ENCODE measurements around the gene FGFRL1.
"Not testable (repeated sequence)": the region's sequence is repeated elsewhere in the genome, so short reads cannot be mapped to it uniquely, and the experiment has no call there.

Gene FGFRL1

DNA sequence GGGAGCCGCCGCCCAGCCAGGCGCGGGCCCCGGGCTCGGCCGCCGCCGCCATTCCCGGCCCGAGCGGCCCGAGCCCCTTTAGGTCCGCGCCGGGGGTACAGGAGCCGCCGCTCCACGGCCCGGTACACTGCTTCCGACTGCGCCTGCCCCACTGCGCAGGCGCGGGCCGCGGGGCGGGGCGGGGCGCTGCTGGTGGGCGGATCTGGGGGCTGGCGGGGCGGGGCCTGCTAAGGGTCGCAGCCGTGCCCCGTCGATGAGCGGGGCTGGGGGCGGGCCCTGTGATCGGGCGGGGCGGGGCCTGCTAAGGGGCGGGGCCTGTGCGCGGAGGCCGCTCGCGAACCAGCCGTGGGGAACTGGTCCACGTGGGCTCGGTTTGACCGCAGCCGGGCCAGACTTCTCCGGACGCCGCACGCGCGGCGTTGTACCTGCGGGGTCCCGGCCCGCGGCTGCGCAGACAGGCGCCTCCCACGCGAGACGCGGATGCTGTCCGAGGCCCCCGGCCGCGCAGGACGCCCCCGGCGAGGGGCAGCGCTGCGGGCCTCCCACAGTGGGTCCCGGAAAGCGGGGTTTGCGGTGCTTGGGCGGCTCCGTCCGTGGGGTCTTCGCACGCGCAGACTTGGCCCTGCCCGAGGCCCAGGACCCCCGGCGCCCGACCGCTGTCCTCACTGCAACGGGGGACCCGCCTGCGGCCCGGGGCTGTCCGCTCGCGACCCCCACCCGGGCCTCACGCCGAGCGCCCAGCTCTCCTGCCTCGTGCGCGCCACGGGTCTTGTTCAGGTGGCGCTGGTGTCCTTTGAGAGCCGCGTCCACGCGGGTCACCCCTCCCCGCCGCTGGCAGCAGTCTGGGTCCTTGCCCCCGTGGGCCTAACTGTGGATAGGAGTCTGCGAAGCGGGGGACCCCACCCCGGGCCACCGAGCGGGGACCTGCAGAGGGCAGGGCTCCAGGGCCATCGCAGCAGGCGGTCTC lies 37.7 kb upstream of the FGFRL1 start, which contains the start of gene DGKQ:
Gene DGKQ (minus strand): TSS at position 139 of the 967 bp plus-strand sequence. CDS start 87 bp downstream, at position 52.
- H2AFZ ChIP-seq (ENCODE audit: low read depth, low read length): no peak within 1 kb of the TSS
- no peaks in the 10 kb centered on the region for H3K79me2 ChIP-seq (ENCODE audit: low read length)
- peak within 1 kb of the TSS; percentile 97 for H3K4me3 ChIP-seq (ENCODE audit: low read length)
- no peak within 1 kb of the TSS for H3K27ac ChIP-seq (ENCODE audit: low read length)
- H3K9me3 ChIP-seq (ENCODE audit: insufficient read depth, low read length): no peaks in the 10 kb centered on the region
- H3K4me2 ChIP-seq (ENCODE audit: low read length): peak within 1 kb of the TSS; percentile 97
- no peaks in the 10 kb centered on the region for H4K20me1 ChIP-seq (ENCODE audit: insufficient read depth, low read length)
- peaks cover 5% of the 10 kb centered on the region; the same call in 1 of the 2 replicates for H3K4me1 ChIP-seq (ENCODE audit: low read length)
- H3K9ac ChIP-seq (ENCODE audit: low read length): peak within 1 kb of the TSS; percentile 69
- TF ChIP-seq, protein P1, sequence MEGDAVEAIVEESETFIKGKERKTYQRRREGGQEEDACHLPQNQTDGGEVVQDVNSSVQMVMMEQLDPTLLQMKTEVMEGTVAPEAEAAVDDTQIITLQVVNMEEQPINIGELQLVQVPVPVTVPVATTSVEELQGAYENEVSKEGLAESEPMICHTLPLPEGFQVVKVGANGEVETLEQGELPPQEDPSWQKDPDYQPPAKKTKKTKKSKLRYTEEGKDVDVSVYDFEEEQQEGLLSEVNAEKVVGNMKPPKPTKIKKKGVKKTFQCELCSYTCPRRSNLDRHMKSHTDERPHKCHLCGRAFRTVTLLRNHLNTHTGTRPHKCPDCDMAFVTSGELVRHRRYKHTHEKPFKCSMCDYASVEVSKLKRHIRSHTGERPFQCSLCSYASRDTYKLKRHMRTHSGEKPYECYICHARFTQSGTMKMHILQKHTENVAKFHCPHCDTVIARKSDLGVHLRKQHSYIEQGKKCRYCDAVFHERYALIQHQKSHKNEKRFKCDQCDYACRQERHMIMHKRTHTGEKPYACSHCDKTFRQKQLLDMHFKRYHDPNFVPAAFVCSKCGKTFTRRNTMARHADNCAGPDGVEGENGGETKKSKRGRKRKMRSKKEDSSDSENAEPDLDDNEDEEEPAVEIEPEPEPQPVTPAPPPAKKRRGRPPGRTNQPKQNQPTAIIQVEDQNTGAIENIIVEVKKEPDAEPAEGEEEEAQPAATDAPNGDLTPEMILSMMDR (IDR thresholded peaks at IDR 0.05; ENCODE audit: low read depth, low read length): no peak
- TF ChIP-seq EZH2phosphoT487 (IDR thresholded peaks at IDR 0.05; ENCODE audit: low read depth): no peak
- no peaks in the 10 kb centered on the region for H3K27me3 ChIP-seq (ENCODE audit: low read depth, low read length)
- no peaks in the 10 kb centered on the region for H3K36me3 ChIP-seq (replicated peaks; ENCODE audit: low read depth, low read length)

DNA sequence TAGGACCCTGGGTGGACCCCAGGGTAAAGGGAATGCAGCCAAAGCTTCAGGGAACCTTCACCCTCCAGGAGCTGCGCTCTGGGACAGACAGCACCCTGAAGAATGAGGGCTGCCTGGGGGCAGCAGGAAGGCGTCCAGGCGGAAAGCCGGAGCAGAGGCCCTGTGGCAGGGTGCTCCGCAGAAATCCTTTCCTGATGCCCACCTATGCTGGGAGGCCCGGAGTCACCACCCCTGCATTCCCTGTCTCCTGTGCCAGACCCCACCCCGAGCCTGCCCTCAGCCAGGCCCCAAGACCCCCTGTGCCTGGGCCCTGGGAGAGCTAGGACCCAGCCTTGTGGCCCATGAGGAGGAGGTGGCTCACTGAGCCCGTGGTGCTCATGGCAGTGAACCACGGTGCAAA lies 36.8 kb upstream of the FGFRL1 start:
- H2AFZ ChIP-seq (ENCODE audit: low read depth, low read length): no peak overlapping the region
- no peak overlapping the region for H3K9ac ChIP-seq (ENCODE audit: low read length)

DNA sequence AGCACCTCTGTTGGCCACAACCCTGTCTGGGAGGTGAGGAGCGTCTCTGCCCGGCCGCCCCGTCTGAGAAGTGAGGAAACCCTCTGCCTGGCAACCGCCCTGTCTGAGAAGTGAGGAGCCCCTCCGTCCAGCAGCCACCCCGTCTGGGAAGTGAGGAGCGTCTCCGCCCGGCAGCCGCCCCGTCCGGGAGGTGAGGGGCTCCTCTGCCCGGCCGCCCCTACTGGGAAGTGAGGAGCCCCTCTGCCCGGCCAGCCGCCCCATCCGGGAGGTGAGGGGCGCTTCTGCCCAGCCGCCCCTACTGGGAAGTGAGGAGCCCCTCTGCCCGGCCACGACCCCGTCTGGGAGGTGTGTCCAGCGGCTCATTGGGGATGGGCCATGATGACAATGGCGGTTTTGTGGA lies 35.4 kb upstream of the FGFRL1 start:
- not testable (repeated sequence) for H4K20me1 ChIP-seq (ENCODE audit: insufficient read depth, low read length); H3K27me3 ChIP-seq (ENCODE audit: low read depth, low read length); H3K4me3 ChIP-seq (ENCODE audit: low read length); H3K4me1 ChIP-seq (ENCODE audit: low read length); H3K79me2 ChIP-seq (ENCODE audit: low read length); H3K9me3 ChIP-seq (ENCODE audit: insufficient read depth, low read length); H2AFZ ChIP-seq (ENCODE audit: low read depth, low read length); H3K9ac ChIP-seq (ENCODE audit: low read length); H3K36me3 ChIP-seq (replicated peaks; ENCODE audit: low read depth, low read length); H3K27ac ChIP-seq (ENCODE audit: low read length); H3K4me2 ChIP-seq (ENCODE audit: low read length)

More for the DNA sequence above, 36.8 kb upstream of the FGFRL1 start:
- no peak overlapping the region for H3K4me2 ChIP-seq (ENCODE audit: low read length)
- peaks cover 5% of the 10 kb centered on the region; the same call in 1 of the 2 replicates for H3K4me1 ChIP-seq (ENCODE audit: low read length)
- no peaks in the 10 kb centered on the region for H3K79me2 ChIP-seq (ENCODE audit: low read length)
- H3K36me3 ChIP-seq (replicated peaks; ENCODE audit: low read depth, low read length): no peaks in the 10 kb centered on the region
- H4K20me1 ChIP-seq (ENCODE audit: insufficient read depth, low read length): no peaks in the 10 kb centered on the region
- H3K9me3 ChIP-seq (ENCODE audit: insufficient read depth, low read length): no peaks in the 10 kb centered on the region
- no peak for TF ChIP-seq EZH2phosphoT487 (IDR thresholded peaks at IDR 0.05; ENCODE audit: low read depth)
- TF ChIP-seq, protein P1 (IDR thresholded peaks at IDR 0.05; ENCODE audit: low read depth, low read length): no peak
- H3K27me3 ChIP-seq (ENCODE audit: low read depth, low read length): no peaks in the 10 kb centered on the region
- H3K4me3 ChIP-seq (ENCODE audit: low read length): no peak overlapping the region
- H3K27ac ChIP-seq (ENCODE audit: low read length): no peak overlapping the region

DNA sequence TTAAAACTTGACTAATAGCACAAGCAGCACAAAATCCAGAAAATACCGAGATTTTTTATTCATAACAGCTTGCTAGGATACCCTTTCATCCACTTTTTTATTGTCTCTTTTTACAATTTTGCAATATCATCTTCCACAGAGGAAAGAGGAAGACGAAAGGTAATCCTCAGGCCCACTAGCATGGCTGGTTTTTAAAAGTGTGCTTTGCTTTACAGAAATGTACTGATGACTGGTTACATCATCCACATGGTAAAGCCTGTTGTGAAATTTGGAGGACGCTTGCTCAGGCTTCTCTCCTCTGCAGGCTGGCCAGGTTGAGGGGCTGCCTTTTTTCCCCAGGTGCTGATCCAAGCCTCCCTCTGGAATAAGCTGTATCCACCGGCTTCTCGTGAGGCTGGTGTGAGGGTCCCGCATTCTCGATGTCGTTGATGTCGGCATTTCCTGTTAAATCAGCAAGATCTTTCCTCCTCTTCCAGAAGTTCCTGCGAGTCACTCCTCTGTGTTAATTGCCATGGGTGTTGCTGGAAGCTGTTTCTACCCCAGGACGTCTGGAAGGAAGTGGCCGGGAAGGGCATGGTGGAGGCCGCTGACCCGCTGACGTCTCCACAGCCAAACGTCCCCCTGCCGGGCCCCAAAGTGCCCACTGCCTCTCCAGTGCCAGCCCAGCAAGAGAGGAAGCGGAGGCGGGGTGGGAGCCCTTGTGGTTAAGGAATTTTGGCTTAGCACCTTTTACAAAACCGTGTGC lies 32.3 kb upstream of the FGFRL1 start:
- H3K4me2 ChIP-seq (ENCODE audit: low read length): no peak overlapping the region
- no peaks in the 10 kb centered on the region for H3K4me1 ChIP-seq (ENCODE audit: low read length)
- H3K4me3 ChIP-seq (ENCODE audit: low read length): no peak overlapping the region
- no peaks in the 10 kb centered on the region for H3K27me3 ChIP-seq (ENCODE audit: low read depth, low read length)
- H3K27ac ChIP-seq (ENCODE audit: low read length): no peak overlapping the region
- no peaks in the 10 kb centered on the region for H3K36me3 ChIP-seq (replicated peaks; ENCODE audit: low read depth, low read length)
- TF ChIP-seq EZH2phosphoT487 (IDR thresholded peaks at IDR 0.05; ENCODE audit: low read depth): no peak
- TF ChIP-seq, protein P1 (IDR thresholded peaks at IDR 0.05; ENCODE audit: low read depth, low read length): no peak
- no peak overlapping the region for H2AFZ ChIP-seq (ENCODE audit: low read depth, low read length)
- no peaks in the 10 kb centered on the region for H3K9me3 ChIP-seq (ENCODE audit: insufficient read depth, low read length)
- no peak overlapping the region for H3K9ac ChIP-seq (ENCODE audit: low read length)
- no peaks in the 10 kb centered on the region for H4K20me1 ChIP-seq (ENCODE audit: insufficient read depth, low read length)
- H3K79me2 ChIP-seq (ENCODE audit: low read length): no peaks in the 10 kb centered on the region
